TTC549 (cell line): ENCODE results near the gene ALG11.

ENCODE experiments used
- FAIRE-seq: peaks from 2 replicates; lab custom pipeline; 2012; peaks lifted over from hg19 to GRCh38; lab: Jason Lieb, UNC

ALG11 gene

GRCh38 chr13:51997641-51998330 is 14.4 kb upstream of the ALG11 start:
- FAIRE-seq = no peak

GRCh38 chr13:51998723-51999509 is 13.3 kb upstream of the ALG11 start:
- FAIRE-seq = no peak

- FAIRE-seq = no peak
These were observed 12.7 kb upstream of the ALG11 start for GRCh38 chr13:51999510-51999911.

GRCh38 chr13:51999921-52000320 is 12.3 kb upstream of the ALG11 start:
- no peak for FAIRE-seq

- FAIRE-seq = peak; percentile 61
These were observed 11.0 kb upstream of the ALG11 start for GRCh38 chr13:52001120-52001731.

- FAIRE-seq = no peak
These were observed 9.8 kb upstream of the ALG11 start for GRCh38 chr13:52002361-52002760.

GRCh38 chr13:52003541-52003940 is 8.7 kb upstream of the ALG11 start:
- FAIRE-seq = no peak

GRCh38 chr13:52004511-52005170 is 7.6 kb upstream of the ALG11 start:
- no peak for FAIRE-seq

GRCh38 chr13:52005841-52006522 is 6.2 kb upstream of the ALG11 start:
- no peak for FAIRE-seq

- FAIRE-seq = no peak
These were observed 5.5 kb upstream of the ALG11 start for GRCh38 chr13:52006523-52007245.

- no peak for FAIRE-seq
These were observed 2.3 kb upstream of the ALG11 start for GRCh38 chr13:52009946-52010345.

- FAIRE-seq = no peak
These were observed 1.1 kb upstream of the ALG11 start, which contains the start of gene ATP7B for GRCh38 chr13:52010890-52011631. TSS of gene ATP7B (minus strand) at chr13:52011450. CDS start at chr13:52011337, 113 bp downstream.

GRCh38 chr13:52012512-52012836 is 276 bp downstream of the ALG11 start:
- FAIRE-seq = no peak

- no peak for FAIRE-seq
These were observed 4.1 kb downstream of the ALG11 start for GRCh38 chr13:52016296-52016695.

- no peak for FAIRE-seq
These were observed 8.0 kb downstream of the ALG11 start for GRCh38 chr13:52020191-52020590.

GRCh38 chr13:52022356-52022755 is 10.2 kb downstream of the ALG11 start:
- FAIRE-seq = no peak

GRCh38 chr13:52024481-52024880 is 12.3 kb downstream of the ALG11 start, which contains the start of gene UTP14C:
TSS of gene UTP14C (plus strand) at chr13:52024691. CDS start at chr13:52028805, 4,114 bp downstream.
- FAIRE-seq = no peak

GRCh38 chr13:52025475-52026245 is 13.5 kb downstream of the ALG11 start:
- FAIRE-seq = no peak

- no peak for FAIRE-seq
These were observed 14.0 kb downstream of the ALG11 start for GRCh38 chr13:52026246-52026626.

GRCh38 chr13:52027832-52028231 is 15.6 kb downstream of the ALG11 start:
- no peak for FAIRE-seq
